Measurements from ENCODE around the gene ATP7B. TPM values are rescaled to one million over a fixed set of nuclear protein-coding genes. Genes with fewer than 3 reads are reported as not detected.

The ATP7B gene
- total and polyA plus RNA-seq, 12 donors: 0.80 to 5.6 (median 2.9) TPM

DNA sequence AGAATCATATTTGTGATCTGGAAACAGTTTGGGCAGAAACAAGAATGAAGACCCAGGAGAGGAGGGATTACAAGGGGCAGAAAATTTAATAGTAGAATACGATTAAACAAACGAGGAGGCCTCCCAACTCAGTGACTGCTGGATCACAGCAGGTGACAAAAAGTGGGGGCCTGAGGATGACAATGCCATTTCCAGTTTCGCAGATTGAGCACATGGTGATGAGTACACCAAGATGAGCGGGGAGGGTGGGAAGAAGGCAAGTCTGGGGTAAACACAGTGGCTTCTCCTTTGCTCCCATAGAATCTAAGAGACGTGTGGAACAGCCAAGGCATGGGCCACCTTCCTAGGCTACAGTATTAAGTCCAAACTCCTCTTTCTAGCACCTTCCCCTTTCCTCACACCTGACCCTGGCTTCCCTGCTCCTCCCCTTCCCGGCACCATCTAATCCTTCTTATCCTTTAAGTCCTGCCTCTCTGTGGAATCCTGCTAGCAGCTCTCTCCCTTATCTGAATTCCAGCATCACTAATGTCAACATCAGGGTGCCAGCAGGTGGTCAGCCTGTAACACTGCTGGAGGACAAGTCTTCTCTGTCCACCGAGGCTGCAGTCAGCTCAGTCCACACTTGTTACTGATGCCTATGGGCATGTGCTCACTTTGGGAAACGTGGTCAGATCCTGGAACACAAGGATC is 13.5 kb downstream of the ATP7B start:
- WGBS, 4 donors: 68 to 78% (median 71%) methylated on average over 8 of the region's 8 CpGs
- Histone ChIP-seq H3K4me1 (replicated peaks in 1 of 2) (no peaks in the 10 kb centered on the region), H3K27ac (no peak overlapping the region), H3K9me3 (replicated peaks in 1 of 3) (no peaks in the 10 kb centered on the region), H3K36me3 (replicated peaks in 1 of 2) (no peaks in the 10 kb centered on the region), H3K4me3 (no peak overlapping the region), H3K27me3 (no peaks in the 10 kb centered on the region)
- TF ChIP-seq, protein P1, sequence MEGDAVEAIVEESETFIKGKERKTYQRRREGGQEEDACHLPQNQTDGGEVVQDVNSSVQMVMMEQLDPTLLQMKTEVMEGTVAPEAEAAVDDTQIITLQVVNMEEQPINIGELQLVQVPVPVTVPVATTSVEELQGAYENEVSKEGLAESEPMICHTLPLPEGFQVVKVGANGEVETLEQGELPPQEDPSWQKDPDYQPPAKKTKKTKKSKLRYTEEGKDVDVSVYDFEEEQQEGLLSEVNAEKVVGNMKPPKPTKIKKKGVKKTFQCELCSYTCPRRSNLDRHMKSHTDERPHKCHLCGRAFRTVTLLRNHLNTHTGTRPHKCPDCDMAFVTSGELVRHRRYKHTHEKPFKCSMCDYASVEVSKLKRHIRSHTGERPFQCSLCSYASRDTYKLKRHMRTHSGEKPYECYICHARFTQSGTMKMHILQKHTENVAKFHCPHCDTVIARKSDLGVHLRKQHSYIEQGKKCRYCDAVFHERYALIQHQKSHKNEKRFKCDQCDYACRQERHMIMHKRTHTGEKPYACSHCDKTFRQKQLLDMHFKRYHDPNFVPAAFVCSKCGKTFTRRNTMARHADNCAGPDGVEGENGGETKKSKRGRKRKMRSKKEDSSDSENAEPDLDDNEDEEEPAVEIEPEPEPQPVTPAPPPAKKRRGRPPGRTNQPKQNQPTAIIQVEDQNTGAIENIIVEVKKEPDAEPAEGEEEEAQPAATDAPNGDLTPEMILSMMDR (IDR thresholded peaks at IDR 0.05): no peak
- TF ChIP-seq POLR2A (IDR thresholded peaks at IDR 0.05): no peak
- no peak for DNase-seq
- intact Hi-C loops (cut with DNase I): no loop called here

GRCh38 chr13:51997186-51997585 is 14.1 kb downstream of the ATP7B start:
- no peak for DNase-seq
- Histone ChIP-seq H3K4me3 (no peak overlapping the region), H3K36me3 (replicated peaks in 1 of 2) (no peaks in the 10 kb centered on the region), H3K27me3 (no peaks in the 10 kb centered on the region), H3K9me3 (replicated peaks in 1 of 3) (no peaks in the 10 kb centered on the region), H3K4me1 (replicated peaks in 1 of 2) (no peaks in the 10 kb centered on the region), H3K27ac (no peak overlapping the region)
- 95 to 99% (median 96%) methylated on average over 2 of the region's 2 CpGs for WGBS, 4 donors
- intact Hi-C loops (cut with DNase I): no loop called here
- TF ChIP-seq, protein P1 (IDR thresholded peaks at IDR 0.05): no peak
- TF ChIP-seq POLR2A (IDR thresholded peaks at IDR 0.05): no peak

- intact Hi-C loops (cut with DNase I): no loop called here
- no peak for DNase-seq
- 84 to 92% (median 91%) methylated on average over 4 of the region's 4 CpGs for WGBS, 4 donors
These were observed 14.6 kb downstream of the ATP7B start for GRCh38 chr13:51996641-51997040.

DNA sequence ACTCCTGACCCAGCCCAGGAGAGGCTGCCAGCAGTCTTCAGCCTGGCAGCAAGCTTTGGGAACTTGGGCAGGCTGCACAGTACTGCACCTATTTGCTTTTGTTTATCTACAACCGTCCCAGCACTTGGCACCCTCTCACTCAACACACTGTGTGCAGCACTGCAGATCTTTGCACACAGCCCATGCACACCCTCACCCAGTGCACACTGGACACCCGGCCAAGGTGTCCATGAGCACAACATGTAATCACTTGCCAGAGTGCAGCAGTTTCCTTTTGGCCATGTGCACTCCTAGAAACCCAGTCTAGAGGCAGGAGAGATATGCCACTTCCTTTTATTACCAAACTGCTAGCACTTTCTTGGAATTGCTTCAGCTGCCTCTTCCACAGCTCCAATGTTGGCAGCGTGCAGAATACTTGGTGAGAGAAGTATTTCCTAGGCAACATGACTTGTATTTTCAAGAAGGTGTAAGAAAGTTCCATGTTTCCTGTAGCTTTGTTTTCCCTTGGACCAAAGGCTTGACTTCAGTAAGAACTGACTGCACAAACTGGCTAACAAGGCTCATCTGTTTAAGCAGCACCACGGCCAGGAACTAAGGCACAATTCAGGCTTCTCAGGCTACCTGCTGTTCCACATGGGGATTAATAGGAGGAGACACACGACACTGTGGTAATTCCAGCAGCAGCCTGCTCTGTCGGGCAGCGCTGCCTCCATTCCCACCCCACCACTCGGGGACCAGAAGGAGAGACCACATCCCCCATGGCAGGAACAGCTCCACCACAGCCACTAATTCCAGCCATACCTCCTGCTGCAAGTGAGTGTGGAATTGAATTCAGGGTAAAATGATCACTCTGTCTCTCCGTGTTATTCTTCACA is 15.3 kb downstream of the ATP7B start:
- DNase-seq: peak in 1 of 7 donors; percentile 7
- Histone ChIP-seq H3K27ac (no peak overlapping the region), H3K4me1 (replicated peaks in 1 of 2) (no peaks in the 10 kb centered on the region), H3K9me3 (replicated peaks in 1 of 3) (no peaks in the 10 kb centered on the region), H3K36me3 (replicated peaks in 1 of 2) (no peaks in the 10 kb centered on the region), H3K27me3 (no peaks in the 10 kb centered on the region), H3K4me3 (no peak overlapping the region)
- WGBS, 4 donors: 48 to 58% (median 54%) methylated on average over 5 to 9 of the region's 9 CpGs
- intact Hi-C loops (cut with DNase I): no loop called here
- TF ChIP-seq, protein P1 (IDR thresholded peaks at IDR 0.05): no peak
- TF ChIP-seq POLR2A (IDR thresholded peaks at IDR 0.05): no peak

More at GRCh38 chr13:51996641-51997040, 14.6 kb downstream of the ATP7B start:
- H3K4me1 ChIP-seq (replicated peaks in 1 of 2): no peaks in the 10 kb centered on the region
- no peak overlapping the region for H3K4me3 ChIP-seq
- TF ChIP-seq, protein P1 (IDR thresholded peaks at IDR 0.05): no peak
- no peak for TF ChIP-seq POLR2A (IDR thresholded peaks at IDR 0.05)
- no peaks in the 10 kb centered on the region for H3K9me3 ChIP-seq (replicated peaks in 1 of 3)
- H3K27ac ChIP-seq: no peak overlapping the region
- H3K36me3 ChIP-seq (replicated peaks in 1 of 2): no peaks in the 10 kb centered on the region
- no peaks in the 10 kb centered on the region for H3K27me3 ChIP-seq
